ENCODE measurements around the gene GPATCH1.

The GPATCH1 gene

GRCh38 chr19:33064792-33065550 lies 16.0 kb upstream of the GPATCH1 start, which contains the start of gene RHPN2:
RHPN2 (minus strand) TSS chr19:33064888; CDS start chr19:33064852, 36 bp downstream.
- peak; percentile 84 for DNase-seq (ENCODE audit: low read depth)
- H3K4me3 ChIP-seq (ENCODE audit: low read depth, low read length), result peak within 1 kb of the TSS; percentile 56
- no peak for TF ChIP-seq CTCF (IDR thresholded peaks at IDR 0.05; ENCODE audit: insufficient read depth, low read depth, low read length, missing control alignments)

GRCh38 chr19:33066543-33066942 lies 14.4 kb upstream of the GPATCH1 start:
- TF ChIP-seq CTCF (IDR thresholded peaks at IDR 0.05; ENCODE audit: insufficient read depth, low read depth, low read length, missing control alignments), result no peak
- H3K4me3 ChIP-seq (ENCODE audit: low read depth, low read length), result no peak overlapping the region
- no peak for DNase-seq (ENCODE audit: low read depth)

GRCh38 chr19:33067121-33067520 lies 13.9 kb upstream of the GPATCH1 start:
- no peak for TF ChIP-seq CTCF (IDR thresholded peaks at IDR 0.05; ENCODE audit: insufficient read depth, low read depth, low read length, missing control alignments)
- no peak overlapping the region for H3K4me3 ChIP-seq (ENCODE audit: low read depth, low read length)
- DNase-seq (ENCODE audit: low read depth), result no peak

- TF ChIP-seq CTCF (IDR thresholded peaks at IDR 0.05; ENCODE audit: insufficient read depth, low read depth, low read length, missing control alignments), result no peak
- no peak for DNase-seq (ENCODE audit: low read depth)
- H3K4me3 ChIP-seq (ENCODE audit: low read depth, low read length), result no peak overlapping the region
Measured at GRCh38 chr19:33071887-33072286, 9.1 kb upstream of the GPATCH1 start.

- DNase-seq (ENCODE audit: low read depth), result no peak
- TF ChIP-seq CTCF (IDR thresholded peaks at IDR 0.05; ENCODE audit: insufficient read depth, low read depth, low read length, missing control alignments), result no peak
- no peak overlapping the region for H3K4me3 ChIP-seq (ENCODE audit: low read depth, low read length)
Measured at GRCh38 chr19:33075519-33075918, 5.5 kb upstream of the GPATCH1 start.

- no peak overlapping the region for H3K4me3 ChIP-seq (ENCODE audit: low read depth, low read length)
- no peak for TF ChIP-seq CTCF (IDR thresholded peaks at IDR 0.05; ENCODE audit: insufficient read depth, low read depth, low read length, missing control alignments)
- no peak for DNase-seq (ENCODE audit: low read depth)
Measured at GRCh38 chr19:33085570-33086128, 4.7 kb downstream of the GPATCH1 start.
